Upper lobe of left lung (tissue), 4 donors: ENCODE results near the gene CREBRF.

Source experiments
- CTCF ChIP-seq, 6 experiments: fragments of 450-650 bp in 4 of 6; fragments of 200-600 bp in 2 of 6; sonication (generic) in 2 of 6; IDR thresholded peaks; one replicate each; pipeline ENCODE4 v1.5.1; 2016 to 2019; ENCODE audit warnings: antibody characterized with exemption in 6 of 6
- POLR2A ChIP-seq, 4 donors: fragments of 450-650 bp; IDR thresholded peaks; one replicate each; pipeline ENCODE4 v1.5.1; 2016 to 2017; ENCODE audit warnings: antibody characterized with exemption in 4 of 4, mild to moderate bottlenecking in 2 of 4

GRCh38 chr5:173175523-173175922 lies 119.4 kb downstream of the CREBRF start:
- TF ChIP-seq CTCF (IDR thresholded peaks at IDR 0.05) (no peak), POLR2A (IDR thresholded peaks at IDR 0.05) (no peak)
